Measurements from ENCODE around the gene CLNK.
A peak's percentile ranks its signal among the peaks of the same experiment; 100 is the strongest.

Gene CLNK

GRCh38 chr4:10565166-10565780 lies 119.3 kb downstream of the CLNK start:
- no peak overlapping the region for H3K27ac ChIP-seq (ENCODE audit: poor library complexity, severe bottlenecking)
- no peak for ATAC-seq (ENCODE audit: low read depth)
- no peaks in the 10 kb centered on the region for H3K4me1 ChIP-seq (ENCODE audit: insufficient read depth, poor library complexity, severe bottlenecking)
- H3K36me3 ChIP-seq (ENCODE audit: low read depth), result no peaks in the 10 kb centered on the region
- no peak for DNase-seq (ENCODE audit: low spot score)
- peaks cover 17% of the 10 kb centered on the region for H3K27me3 ChIP-seq (ENCODE audit: insufficient read depth, poor library complexity, severe bottlenecking)
- TF ChIP-seq CTCF (IDR thresholded peaks at IDR 0.05; ENCODE audit: poor library complexity, severe bottlenecking), result no peak
- H3K9me3 ChIP-seq (ENCODE audit: severe bottlenecking), result no peaks in the 10 kb centered on the region
- H3K4me3 ChIP-seq (ENCODE audit: severe bottlenecking), result no peak overlapping the region

- DNase-seq (ENCODE audit: low spot score) (no peak), ATAC-seq (ENCODE audit: low read depth) (peak; percentile 76; the same call in 2 of the 3 replicates)
- Histone ChIP-seq H3K36me3 (ENCODE audit: low read depth) (no peaks in the 10 kb centered on the region), H3K27me3 (ENCODE audit: insufficient read depth, poor library complexity, severe bottlenecking) (no peaks in the 10 kb centered on the region), H3K4me3 (ENCODE audit: severe bottlenecking) (no peak overlapping the region), H3K4me1 (ENCODE audit: insufficient read depth, poor library complexity, severe bottlenecking) (no peaks in the 10 kb centered on the region), H3K27ac (ENCODE audit: poor library complexity, severe bottlenecking) (no peak overlapping the region), H3K9me3 (ENCODE audit: severe bottlenecking) (no peaks in the 10 kb centered on the region)
- peak; percentile 89 for TF ChIP-seq CTCF (IDR thresholded peaks at IDR 0.05; ENCODE audit: poor library complexity, severe bottlenecking)
These were observed 129.9 kb downstream of the CLNK start for GRCh38 chr4:10554694-10555093.

GRCh38 chr4:10554121-10554520 lies 130.4 kb downstream of the CLNK start:
- no peak for DNase-seq (ENCODE audit: low spot score)
- no peak for TF ChIP-seq CTCF (IDR thresholded peaks at IDR 0.05; ENCODE audit: poor library complexity, severe bottlenecking)
- no peaks in the 10 kb centered on the region for H3K4me1 ChIP-seq (ENCODE audit: insufficient read depth, poor library complexity, severe bottlenecking)
- H3K9me3 ChIP-seq (ENCODE audit: severe bottlenecking), result no peaks in the 10 kb centered on the region
- H3K4me3 ChIP-seq (ENCODE audit: severe bottlenecking), result no peak overlapping the region
- H3K27me3 ChIP-seq (ENCODE audit: insufficient read depth, poor library complexity, severe bottlenecking), result no peaks in the 10 kb centered on the region
- no peak for ATAC-seq (ENCODE audit: low read depth)
- H3K36me3 ChIP-seq (ENCODE audit: low read depth), result no peaks in the 10 kb centered on the region
- H3K27ac ChIP-seq (ENCODE audit: poor library complexity, severe bottlenecking), result no peak overlapping the region

- Histone ChIP-seq H3K27me3 (ENCODE audit: insufficient read depth, poor library complexity, severe bottlenecking) (no peaks in the 10 kb centered on the region), H3K4me3 (ENCODE audit: severe bottlenecking) (no peak overlapping the region), H3K36me3 (ENCODE audit: low read depth) (no peaks in the 10 kb centered on the region), H3K9me3 (ENCODE audit: severe bottlenecking) (no peaks in the 10 kb centered on the region), H3K27ac (ENCODE audit: poor library complexity, severe bottlenecking) (no peak overlapping the region), H3K4me1 (ENCODE audit: insufficient read depth, poor library complexity, severe bottlenecking) (no peaks in the 10 kb centered on the region)
- no peak for TF ChIP-seq CTCF (IDR thresholded peaks at IDR 0.05; ENCODE audit: poor library complexity, severe bottlenecking)
- no peak for DNase-seq (ENCODE audit: low spot score)
- no peak for ATAC-seq (ENCODE audit: low read depth)
These were observed 131.8 kb downstream of the CLNK start for GRCh38 chr4:10552591-10553280.

- DNase-seq (ENCODE audit: low spot score), result no peak
- H3K4me1 ChIP-seq (ENCODE audit: insufficient read depth, poor library complexity, severe bottlenecking), result peaks cover 10% of the 10 kb centered on the region
- H3K27me3 ChIP-seq (ENCODE audit: insufficient read depth, poor library complexity, severe bottlenecking), result no peaks in the 10 kb centered on the region
- no peaks in the 10 kb centered on the region for H3K9me3 ChIP-seq (ENCODE audit: severe bottlenecking)
- no peak overlapping the region for H3K27ac ChIP-seq (ENCODE audit: poor library complexity, severe bottlenecking)
- no peak overlapping the region for H3K4me3 ChIP-seq (ENCODE audit: severe bottlenecking)
- no peaks in the 10 kb centered on the region for H3K36me3 ChIP-seq (ENCODE audit: low read depth)
- no peak for TF ChIP-seq CTCF (IDR thresholded peaks at IDR 0.05; ENCODE audit: poor library complexity, severe bottlenecking)
- ATAC-seq (ENCODE audit: low read depth), result no peak
These were observed 148.7 kb downstream of the CLNK start for GRCh38 chr4:10535912-10536311.

Data from RWPE2 (cell line).